HepG2 (cell line): ENCODE data around the gene TRIM28. TPM values are rescaled to one million over a fixed set of nuclear protein-coding genes. Genes with fewer than 3 reads are reported as not detected.

ENCODE experiments used
- CEBPB ChIP-seq: IDR thresholded peaks from 2 replicates; pipeline ENCODE4 v1.6.1; 2011; ENCODE audit warnings: low read depth, low read length, improper control_type of control experiment, borderline replicate concordance
- CREM ChIP-seq, 2 experiments: sonication (generic) in 1 of 2; formaldehyde crosslinking in 1 of 2; IDR thresholded peaks; 2 replicates each; pipeline versions ENCODE4 v1.4.0 to v1.6.1; 2016 to 2020; ENCODE audit warnings: antibody characterized with exemption in 1 of 2, mild to moderate bottlenecking in 1 of 2, missing genetic modification reagents in 1 of 2
- DR1 ChIP-seq: sonication (generic); formaldehyde crosslinking; IDR thresholded peaks from 2 replicates; pipeline ENCODE4 v1.8.0; 2021; ENCODE audit warnings: mild to moderate bottlenecking, missing genetic modification reagents, inconsistent platforms
- GPBP1L1 ChIP-seq: sonication (generic); formaldehyde crosslinking; IDR thresholded peaks from 2 replicates; pipeline ENCODE4 v1.5.0; 2020; ENCODE audit warnings: mild to moderate bottlenecking, missing genetic modification reagents
- HMG20B ChIP-seq: conservative IDR thresholded peaks from 2 replicates; pipeline ENCODE4 v1.6.1; 2016; ENCODE audit warnings: missing genetic modification reagents, missing compliant biosample characterization
- IKZF1 ChIP-seq: fragments of 450-650 bp; IDR thresholded peaks from 2 replicates; pipeline ENCODE4 v1.7.1; 2016
- KDM6A ChIP-seq: IDR thresholded peaks from 2 replicates; pipeline ENCODE4 v1.6.1; 2016; ENCODE audit warnings: low read depth
- MAFG ChIP-seq: sonication (generic); formaldehyde crosslinking; IDR thresholded peaks from 2 replicates; pipeline ENCODE4 v1.5.1; 2020; ENCODE audit warnings: mild to moderate bottlenecking, missing genetic modification reagents
- MED1 ChIP-seq: sonication (generic); formaldehyde crosslinking; IDR thresholded peaks from 2 replicates; pipeline ENCODE4 v1.4.0; 2020; ENCODE audit warnings: missing genetic modification reagents
- NFIB ChIP-seq: sonication (generic); formaldehyde crosslinking; IDR thresholded peaks from 2 replicates; pipeline ENCODE4 v1.9.0; 2021; ENCODE audit warnings: missing genetic modification reagents, mild to moderate bottlenecking, borderline replicate concordance
- NFIC ChIP-seq: IDR thresholded peaks from 2 replicates; pipeline ENCODE4 v1.6.1; 2012; ENCODE audit warnings: mild to moderate bottlenecking, low read length, inconsistent platforms
- PAF1 ChIP-seq: IDR thresholded peaks from 2 replicates; pipeline ENCODE4 v1.6.1; 2016; ENCODE audit warnings: missing genetic modification reagents, missing compliant biosample characterization
- PHB2 ChIP-seq: fragments of 450-650 bp; IDR thresholded peaks from 2 replicates; pipeline ENCODE4 v1.6.1; 2018; ENCODE audit not compliant: partially characterized antibody
- SNAI1 ChIP-seq: sonication (generic); formaldehyde crosslinking; IDR thresholded peaks from 2 replicates; pipeline ENCODE4 v1.5.0; 2020; ENCODE audit warnings: mild to moderate bottlenecking, missing genetic modification reagents, borderline replicate concordance
- UBTF ChIP-seq: sonication (generic); formaldehyde crosslinking; IDR thresholded peaks from 2 replicates; pipeline ENCODE4 v1.4.0; 2020; ENCODE audit warnings: mild to moderate bottlenecking, missing genetic modification reagents
- ZBTB20 ChIP-seq: sonication (generic); formaldehyde crosslinking; IDR thresholded peaks from 2 replicates; pipeline ENCODE4 v1.8.1; 2023; ENCODE audit warnings: missing genetic modification reagents, low read depth, mild to moderate bottlenecking, borderline replicate concordance
- ZFP36L1 ChIP-seq: sonication (generic); formaldehyde crosslinking; IDR thresholded peaks from 2 replicates; pipeline ENCODE4 v1.8.0; 2022; ENCODE audit warnings: mild to moderate bottlenecking, missing genetic modification reagents, moderate library complexity
- ZFP36L2 ChIP-seq: sonication (generic); formaldehyde crosslinking; IDR thresholded peaks from 2 replicates; pipeline ENCODE4 v1.4.0; 2020; ENCODE audit warnings: missing genetic modification reagents
- ZKSCAN1 ChIP-seq: fragments of 150-350 bp; IDR thresholded peaks from 2 replicates; pipeline ENCODE4 v1.6.1; 2014; ENCODE audit warnings: low read length
- ZNF17 ChIP-seq: sonication (generic); formaldehyde crosslinking; IDR thresholded peaks from 2 replicates; pipeline ENCODE4 v1.5.0; 2020; ENCODE audit warnings: mild to moderate bottlenecking, missing genetic modification reagents
- ZNF281 ChIP-seq: sonication (generic); formaldehyde crosslinking; IDR thresholded peaks from 2 replicates; pipeline ENCODE4 v1.4.0; 2020; ENCODE audit warnings: missing genetic modification reagents, borderline replicate concordance
- ZNF333 ChIP-seq: sonication (generic); formaldehyde crosslinking; IDR thresholded peaks from 2 replicates; pipeline ENCODE4 v1.4.0; 2020; ENCODE audit warnings: mild to moderate bottlenecking, missing genetic modification reagents, borderline replicate concordance
- ZNF382 ChIP-seq: sonication (generic); formaldehyde crosslinking; IDR thresholded peaks from 2 replicates; pipeline ENCODE4 v1.5.0; 2020; ENCODE audit warnings: missing genetic modification reagents, mild to moderate bottlenecking, borderline replicate concordance
- ZNF549 ChIP-seq: sonication (generic); formaldehyde crosslinking; IDR thresholded peaks from 2 replicates; pipeline ENCODE4 v1.5.0; 2020; ENCODE audit warnings: missing genetic modification reagents
- ZNF569 ChIP-seq: sonication (generic); formaldehyde crosslinking; IDR thresholded peaks from 2 replicates; pipeline ENCODE4 v1.5.0; 2020; ENCODE audit warnings: mild to moderate bottlenecking, missing genetic modification reagents, moderate library complexity, borderline replicate concordance
- ZNF776 ChIP-seq: sonication (generic); formaldehyde crosslinking; IDR thresholded peaks from 2 replicates; pipeline ENCODE4 v1.4.0; 2020; ENCODE audit warnings: mild to moderate bottlenecking, missing genetic modification reagents
- polyA plus RNA-seq, 8 experiments: library from polyadenylated mRNA; depleted of rRNA in 3 of 8; stranded (reverse) in 7 of 8; unstranded in 1 of 8; fragments of >200 nt; fragmentation: Illumina TruSeq in 4 of 8; extraction: Trizol in 4 of 8; gene quantifications; 2 replicates each; pipeline versions ENCODE4 v1.2.1 to v1.2.3, GENCODE V29; 2011 to 2016; ENCODE audit warnings: low read depth in 4 of 8, missing spikeins in 1 of 8, mixed read lengths in 1 of 8; ENCODE audit not compliant: insufficient read depth in 1 of 8
- total RNA-seq, 5 experiments: library from RNA; depleted of rRNA; stranded (reverse); fragments of >200 nt; fragmentation: Illumina TruSeq; extraction: Trizol; gene quantifications; 2 replicates each; pipeline ENCODE4 v1.2.3, GENCODE V29; 2016; ENCODE audit warnings: low read depth in 1 of 5

Gene TRIM28
- total and polyA plus RNA-seq, 2 of the 13 experiments (the other 11 are each of a cell fraction or from before 2014, with no cell fraction given), result 361 to 439 TPM

- TF ChIP-seq UBTF (CRISPR knock-in tag) (peak; percentile 24; the same call in 1 of the 2 replicates), ZNF382 (CRISPR knock-in tag) (no peak), ZFP36L1 (CRISPR knock-in tag) (no peak), CREM (IDR thresholded peaks at IDR 0.05) (peak; percentile 92), CREM (CRISPR knock-in tag; IDR thresholded peaks at IDR 0.05) (no peak), IKZF1 (no peak), NFIC (no peak), CEBPB (no peak), NFIB (CRISPR knock-in tag) (no peak), KDM6A (no peak), ZFP36L2 (CRISPR knock-in tag) (no peak), ZBTB20 (0 out of 2 replicates have a peak, but pooled peaks have one; percentile 23), ZNF333 (peak; percentile 58; the same call in 1 of the 2 replicates), SNAI1 (CRISPR knock-in tag) (no peak), PAF1 (CRISPR knock-in tag) (no peak), GPBP1L1 (no peak), ZNF549 (CRISPR knock-in tag) (no peak), MAFG (no peak), ZNF569 (CRISPR knock-in tag) (no peak), HMG20B (CRISPR knock-in tag) (no peak), ZNF17 (CRISPR knock-in tag) (no peak), ZNF776 (0 out of 2 replicates have a peak, but pooled peaks have one; percentile 68), DR1 (CRISPR knock-in tag) (peak; percentile 92), PHB2 (no peak), ZNF281 (CRISPR knock-in tag) (no peak), ZKSCAN1 (no peak), MED1 (CRISPR knock-in tag) (peak; percentile 53)
Observed at GRCh38 chr19:58543826-58544590, at the start of gene TRIM28 (continued).
